Parathyroid adenoma (tissue), 2 donors: ENCODE measurements around the gene POLE4.

Experiments used
- H2AFZ ChIP-seq: fragments of 300-600 bp; sonication (generic); one replicate; pipeline ENCODE4 v1.7.0; 2017; ENCODE audit warnings: antibody characterized with exemption, mild to moderate bottlenecking
- H3K27ac ChIP-seq: fragments of 300-600 bp; sonication (generic); one replicate; pipeline ENCODE4 v1.7.0; 2017
- H3K27me3 ChIP-seq: fragments of 300-600 bp; sonication (generic); one replicate; pipeline ENCODE4 v1.7.0; 2017; ENCODE audit warnings: low read length; ENCODE audit not compliant: control insufficient read depth, insufficient read depth
- H3K36me3 ChIP-seq: fragments of 300-600 bp; sonication (generic); one replicate; pipeline ENCODE4 v1.7.0; 2017; ENCODE audit warnings: low read length; ENCODE audit not compliant: control insufficient read depth, insufficient read depth
- H3K4me1 ChIP-seq: fragments of 300-600 bp; sonication (generic); one replicate; pipeline ENCODE4 v1.7.0; 2017; ENCODE audit warnings: control low read depth
- H3K4me2 ChIP-seq: fragments of 300-600 bp; sonication (generic); one replicate; pipeline ENCODE4 v1.7.0; 2017; ENCODE audit warnings: low read length
- H3K4me3 ChIP-seq: fragments of 300-600 bp; sonication (generic); one replicate; pipeline ENCODE4 v1.7.0; 2017; ENCODE audit warnings: low read depth, low read length
- H3K79me2 ChIP-seq: fragments of 300-600 bp; sonication (generic); one replicate; pipeline ENCODE4 v1.7.0; 2017; ENCODE audit warnings: control low read depth
- H3K9ac ChIP-seq: fragments of 300-600 bp; sonication (generic); one replicate; pipeline ENCODE4 v1.7.0; 2017; ENCODE audit warnings: mild to moderate bottlenecking
- H3K9me3 ChIP-seq: fragments of 300-600 bp; sonication (generic); one replicate; pipeline ENCODE4 v1.7.0; 2017; ENCODE audit warnings: low read length; ENCODE audit not compliant: control insufficient read depth
- CTCF ChIP-seq: fragments of 300-600 bp; sonication (generic); IDR thresholded peaks from one replicate; pipeline ENCODE4 v1.7.0; 2017; ENCODE audit warnings: antibody characterized with exemption, mild to moderate bottlenecking
- donor health status: primary hyperparathyroidism.

POLE4 gene

GRCh38 chr2:74938264-74938663 lies 20.2 kb upstream of the POLE4 start:
- TF ChIP-seq CTCF = no peak
- Histone ChIP-seq H3K27ac (no peak overlapping the region), H2AFZ (no peak overlapping the region), H3K79me2 (no peaks in the 10 kb centered on the region), H3K4me2 (no peak overlapping the region), H3K27me3 (no peaks in the 10 kb centered on the region), H3K9ac (no peak overlapping the region), H3K4me3 (no peak overlapping the region), H3K9me3 (no peaks in the 10 kb centered on the region), H3K36me3 (no peaks in the 10 kb centered on the region), H3K4me1 (no peaks in the 10 kb centered on the region)

- no peak overlapping the region for H3K4me2 ChIP-seq
- H2AFZ ChIP-seq = no peak overlapping the region
- no peak overlapping the region for H3K27ac ChIP-seq
- no peaks in the 10 kb centered on the region for H3K4me1 ChIP-seq
- no peak overlapping the region for H3K9ac ChIP-seq
- H3K79me2 ChIP-seq = no peaks in the 10 kb centered on the region
- TF ChIP-seq CTCF = no peak
- no peaks in the 10 kb centered on the region for H3K27me3 ChIP-seq
- H3K9me3 ChIP-seq = no peaks in the 10 kb centered on the region
- H3K4me3 ChIP-seq = no peak overlapping the region
- H3K36me3 ChIP-seq = no peaks in the 10 kb centered on the region
Measured at GRCh38 chr2:74939919-74940812, 18.3 kb upstream of the POLE4 start.

- Histone ChIP-seq H3K27me3 (no peaks in the 10 kb centered on the region), H3K4me2 (no peak overlapping the region), H2AFZ (no peak overlapping the region), H3K4me3 (no peak overlapping the region), H3K4me1 (no peaks in the 10 kb centered on the region), H3K9ac (no peak overlapping the region), H3K9me3 (no peaks in the 10 kb centered on the region), H3K27ac (no peak overlapping the region), H3K79me2 (no peaks in the 10 kb centered on the region), H3K36me3 (no peaks in the 10 kb centered on the region)
- no peak for TF ChIP-seq CTCF
Measured at GRCh38 chr2:74941284-74941683, 17.2 kb upstream of the POLE4 start.

- H3K9ac ChIP-seq = no peak overlapping the region
- H3K27me3 ChIP-seq = no peaks in the 10 kb centered on the region
- TF ChIP-seq CTCF = no peak
- no peak overlapping the region for H2AFZ ChIP-seq
- H3K4me1 ChIP-seq = no peaks in the 10 kb centered on the region
- H3K4me2 ChIP-seq = no peak overlapping the region
- H3K79me2 ChIP-seq = no peaks in the 10 kb centered on the region
- no peak overlapping the region for H3K27ac ChIP-seq
- no peak overlapping the region for H3K4me3 ChIP-seq
- no peaks in the 10 kb centered on the region for H3K9me3 ChIP-seq
- H3K36me3 ChIP-seq = no peaks in the 10 kb centered on the region
Measured at GRCh38 chr2:74942263-74942662, 16.2 kb upstream of the POLE4 start.
